Effector memory CD4-positive, alpha-beta T cell (primary cell): Measurements from ENCODE around the gene TEX53.

Source experiments
- DNase-seq, 3 donors: peaks; one replicate each; pipeline ENCODE4 v3.0.0-alpha.2; 2020
- H3K27ac ChIP-seq: 2 replicates; pipeline ENCODE4 v1.7.0; 2013; ENCODE audit warnings: mild to moderate bottlenecking, low read length, moderate library complexity; ENCODE audit not compliant: insufficient read depth, poor library complexity, severe bottlenecking
- H3K27me3 ChIP-seq: replicated peaks from 2 replicates; pipeline ENCODE4 v1.7.0; 2013; ENCODE audit warnings: mild to moderate bottlenecking, low read length; ENCODE audit not compliant: insufficient read depth, control insufficient read depth, poor library complexity, severe bottlenecking
- H3K36me3 ChIP-seq: 2 replicates; pipeline ENCODE4 v1.7.0; 2013; ENCODE audit warnings: mild to moderate bottlenecking, low read length, moderate library complexity; ENCODE audit not compliant: control insufficient read depth, insufficient read depth
- H3K4me1 ChIP-seq: 2 replicates; pipeline ENCODE4 v1.7.0; 2013; ENCODE audit warnings: low read length, mild to moderate bottlenecking; ENCODE audit not compliant: control insufficient read depth, insufficient read depth, poor library complexity, severe bottlenecking
- H3K4me3 ChIP-seq: 2 replicates; pipeline ENCODE4 v1.7.0; 2013; ENCODE audit warnings: low read length, low read depth, mild to moderate bottlenecking; ENCODE audit not compliant: insufficient read depth, poor library complexity, severe bottlenecking
- H3K9me3 ChIP-seq: 2 replicates; pipeline ENCODE4 v1.7.0; 2013; ENCODE audit warnings: mild to moderate bottlenecking, low read length, moderate library complexity; ENCODE audit not compliant: control insufficient read depth

Gene TEX53

DNA sequence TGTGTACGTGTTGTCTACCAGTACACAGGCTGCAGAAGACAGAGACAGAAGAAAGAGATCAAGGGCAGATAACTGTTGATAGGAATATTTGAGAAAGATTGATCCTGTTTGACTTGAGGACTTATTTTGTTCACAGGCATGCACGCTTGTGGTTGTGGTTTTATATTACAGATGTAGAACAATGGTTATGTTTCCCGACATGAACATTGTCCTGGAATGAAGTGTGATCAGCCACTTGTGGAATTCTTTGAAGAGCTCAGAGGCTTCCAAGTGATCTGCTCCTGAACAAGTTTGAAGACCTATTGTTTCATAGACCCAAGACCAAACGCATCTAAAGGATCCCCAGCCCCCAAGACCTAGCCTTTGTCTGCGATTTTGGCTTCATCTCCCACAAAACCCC, 13.7 kb downstream of the TEX53 start:
- no peaks in the 10 kb centered on the region for H3K4me1 ChIP-seq
- no peak overlapping the region for H3K4me3 ChIP-seq
- no peak overlapping the region for H3K27ac ChIP-seq
- DNase-seq, result no peak
- no peaks in the 10 kb centered on the region for H3K27me3 ChIP-seq
- H3K9me3 ChIP-seq, result no peaks in the 10 kb centered on the region
- H3K36me3 ChIP-seq, result peaks cover 26% of the 10 kb centered on the region

DNA sequence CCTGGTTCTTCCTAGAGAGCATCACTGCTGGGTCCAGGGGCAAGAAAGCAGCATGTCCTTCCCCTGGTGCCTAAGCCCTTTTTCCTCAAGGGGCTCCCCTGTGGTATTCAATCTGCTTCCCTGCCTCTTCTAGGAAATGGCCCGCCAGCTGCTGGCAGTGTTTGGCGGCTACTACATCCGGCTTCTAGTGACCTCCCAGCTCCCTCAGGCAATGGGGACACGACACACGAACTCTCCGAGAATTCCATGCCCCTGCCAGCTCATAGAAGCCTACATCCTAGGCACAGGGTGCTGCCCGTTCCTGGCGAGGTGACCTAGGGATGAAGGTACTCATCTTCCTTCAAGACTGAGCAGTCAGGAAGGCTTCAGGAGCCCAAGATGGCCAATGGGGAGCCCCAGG, 14.6 kb downstream of the TEX53 start:
- H3K4me3 ChIP-seq, result no peak overlapping the region
- H3K36me3 ChIP-seq, result peaks cover 33% of the 10 kb centered on the region
- no peak overlapping the region for H3K27ac ChIP-seq
- H3K4me1 ChIP-seq, result no peaks in the 10 kb centered on the region
- no peak for DNase-seq
- H3K27me3 ChIP-seq, result no peaks in the 10 kb centered on the region
- H3K9me3 ChIP-seq, result no peaks in the 10 kb centered on the region

DNA sequence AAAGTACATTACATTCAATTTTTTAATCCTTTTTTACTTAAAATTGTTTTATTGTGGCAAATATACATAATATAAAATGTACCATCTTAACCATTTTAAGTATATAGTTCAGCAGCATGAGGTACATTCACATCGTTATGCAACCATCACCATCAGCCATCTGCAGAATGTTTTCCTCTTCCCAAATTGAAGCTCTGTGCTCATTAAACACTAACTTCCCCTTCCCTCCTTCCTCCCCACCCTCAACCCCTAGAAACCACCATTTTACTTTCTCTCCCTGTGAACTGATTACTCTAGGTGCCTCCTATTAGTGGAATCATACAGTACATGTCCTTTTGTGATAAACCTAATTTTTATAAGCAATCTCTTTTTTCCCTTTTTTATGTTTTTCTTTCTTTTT, 15.6 kb downstream of the TEX53 start:
- Histone ChIP-seq H3K9me3 (no peaks in the 10 kb centered on the region), H3K27ac (no peak overlapping the region), H3K27me3 (no peaks in the 10 kb centered on the region), H3K4me3 (no peak overlapping the region), H3K36me3 (peaks cover 33% of the 10 kb centered on the region), H3K4me1 (no peaks in the 10 kb centered on the region)
- no peak for DNase-seq

DNA sequence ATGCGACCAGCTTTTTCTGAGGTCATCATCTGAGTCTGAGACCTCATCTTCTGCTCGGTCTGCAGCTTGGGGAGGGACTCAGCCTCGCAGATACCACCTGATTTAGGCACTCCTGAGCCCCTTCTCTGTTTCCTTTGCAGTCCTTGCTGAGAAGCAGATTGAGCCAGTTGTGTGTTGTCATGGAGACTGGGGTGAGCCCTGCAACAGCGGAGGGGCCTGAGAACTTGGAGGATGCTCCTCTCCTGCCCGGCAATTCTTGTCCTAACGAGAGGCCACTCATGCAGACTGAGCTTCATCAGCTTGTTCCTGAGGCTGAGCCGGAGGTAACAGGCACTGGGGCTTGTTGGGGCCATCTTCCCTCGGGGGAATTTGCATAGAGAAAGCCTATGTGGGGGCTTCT, 19.2 kb downstream of the TEX53 start:
- no peak overlapping the region for H3K27ac ChIP-seq
- peaks cover 36% of the 10 kb centered on the region for H3K36me3 ChIP-seq
- no peaks in the 10 kb centered on the region for H3K27me3 ChIP-seq
- no peaks in the 10 kb centered on the region for H3K4me1 ChIP-seq
- H3K4me3 ChIP-seq, result no peak overlapping the region
- DNase-seq, result no peak
- H3K9me3 ChIP-seq, result no peaks in the 10 kb centered on the region

DNA sequence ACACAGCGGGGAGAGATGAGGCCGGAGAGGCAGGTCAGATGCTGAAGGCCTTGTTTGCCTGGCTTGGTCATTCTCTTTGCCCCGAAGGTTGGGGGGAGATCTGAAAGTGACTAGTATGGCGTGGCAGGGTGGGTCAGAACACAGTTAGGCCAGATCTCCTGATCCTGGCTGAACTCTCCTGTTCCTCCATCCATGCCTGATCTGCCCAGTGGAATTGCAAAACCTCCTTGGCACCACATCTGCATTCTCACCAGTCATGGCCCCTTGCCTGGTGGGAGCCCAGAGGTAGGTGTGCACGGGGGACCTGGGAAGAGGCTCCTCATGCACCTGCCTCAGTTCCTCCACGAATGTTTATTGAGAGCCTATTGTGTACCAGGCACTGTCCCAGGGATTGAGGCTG, 23.2 kb downstream of the TEX53 start:
- H3K9me3 ChIP-seq, result no peaks in the 10 kb centered on the region
- no peak overlapping the region for H3K4me3 ChIP-seq
- no peak for DNase-seq
- H3K27me3 ChIP-seq, result no peaks in the 10 kb centered on the region
- no peak overlapping the region for H3K27ac ChIP-seq
- H3K36me3 ChIP-seq, result peaks cover 53% of the 10 kb centered on the region
- H3K4me1 ChIP-seq, result no peaks in the 10 kb centered on the region

DNA sequence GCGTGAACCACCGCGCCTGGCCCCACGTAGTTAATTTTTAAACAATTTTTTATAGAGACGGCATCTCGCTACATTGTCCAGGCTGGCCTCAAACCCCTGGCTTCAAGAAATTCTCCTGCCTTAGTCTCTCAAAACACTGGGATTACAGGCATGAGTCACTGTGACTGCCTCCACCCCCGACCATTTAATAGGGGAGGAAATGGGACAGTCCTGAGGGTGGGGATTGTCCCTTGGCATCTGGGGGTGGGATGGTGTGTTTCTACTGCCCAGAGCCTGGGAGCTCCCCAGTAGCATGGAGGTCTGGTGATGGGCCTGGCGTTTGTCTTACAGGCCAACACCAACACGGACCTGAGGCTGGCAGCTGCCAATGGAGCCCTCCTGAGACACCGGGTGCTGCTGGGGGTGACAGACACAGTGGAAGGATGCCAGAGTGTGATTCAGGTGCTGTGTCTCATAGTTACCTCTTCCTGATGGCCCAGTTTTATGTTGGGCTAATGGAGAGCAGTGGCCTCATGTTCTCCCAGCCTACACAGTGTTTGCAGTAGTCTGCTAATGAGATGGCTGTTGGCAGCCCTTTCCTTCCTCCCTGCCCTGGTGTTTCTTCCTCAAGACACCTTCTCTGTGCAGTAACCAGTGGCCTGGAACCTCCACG, 24.0 kb downstream of the TEX53 start:
- peaks cover 53% of the 10 kb centered on the region for H3K36me3 ChIP-seq
- DNase-seq, result no peak
- H3K4me1 ChIP-seq, result no peaks in the 10 kb centered on the region
- no peak overlapping the region for H3K4me3 ChIP-seq
- no peaks in the 10 kb centered on the region for H3K27me3 ChIP-seq
- H3K27ac ChIP-seq, result no peak overlapping the region
- H3K9me3 ChIP-seq, result no peaks in the 10 kb centered on the region

DNA sequence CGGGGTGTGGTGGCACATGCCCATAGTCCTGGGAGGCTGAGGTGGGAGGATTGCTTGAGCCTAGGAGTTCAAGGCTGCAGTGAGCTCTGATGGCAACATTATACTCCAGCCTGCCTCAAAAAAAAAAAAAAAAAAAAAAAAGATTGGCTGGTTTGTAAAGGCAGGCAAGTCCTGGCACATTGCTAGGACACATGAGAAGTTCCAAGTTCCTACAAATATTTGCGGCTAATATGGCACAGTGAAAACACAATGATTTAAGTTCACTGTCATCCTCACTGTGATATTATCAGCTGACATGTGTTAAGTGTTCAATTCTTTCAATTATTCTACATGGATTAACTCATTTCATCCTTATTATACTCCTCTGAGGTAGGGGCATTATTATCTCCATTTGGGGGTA, 26.4 kb downstream of the TEX53 start:
- Histone ChIP-seq H3K27ac (no peak overlapping the region), H3K36me3 (peaks cover 46% of the 10 kb centered on the region), H3K4me1 (no peaks in the 10 kb centered on the region), H3K27me3 (no peaks in the 10 kb centered on the region), H3K9me3 (no peaks in the 10 kb centered on the region), H3K4me3 (no peak overlapping the region)
- no peak for DNase-seq

DNA sequence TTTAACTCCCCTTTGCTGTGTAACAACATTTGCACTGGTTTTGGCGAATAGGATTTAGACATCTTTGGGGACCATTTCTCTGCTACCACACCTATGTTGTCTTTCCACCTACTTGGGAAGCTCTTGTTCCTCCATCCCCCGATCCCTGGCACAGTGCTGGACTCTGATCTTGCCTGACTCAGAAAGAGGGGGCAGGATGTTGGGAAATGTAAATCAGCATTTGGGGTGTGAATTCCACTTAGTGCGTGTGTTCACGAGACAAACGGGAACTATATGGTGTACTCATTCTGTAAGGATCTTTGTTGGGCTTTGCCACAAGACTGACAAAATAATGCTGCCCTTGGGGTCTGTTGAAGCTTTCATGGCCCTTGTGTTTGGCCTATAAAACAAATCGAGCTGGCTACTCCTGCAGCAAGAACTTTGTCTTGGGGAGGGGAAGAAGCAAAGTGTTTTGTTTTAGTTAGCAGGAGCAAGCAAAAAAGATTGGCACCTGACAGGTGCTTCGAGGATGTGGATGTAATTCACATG, 28.0 kb downstream of the TEX53 start:
- H3K36me3 ChIP-seq, result peaks cover 46% of the 10 kb centered on the region
- no peak for DNase-seq

DNA sequence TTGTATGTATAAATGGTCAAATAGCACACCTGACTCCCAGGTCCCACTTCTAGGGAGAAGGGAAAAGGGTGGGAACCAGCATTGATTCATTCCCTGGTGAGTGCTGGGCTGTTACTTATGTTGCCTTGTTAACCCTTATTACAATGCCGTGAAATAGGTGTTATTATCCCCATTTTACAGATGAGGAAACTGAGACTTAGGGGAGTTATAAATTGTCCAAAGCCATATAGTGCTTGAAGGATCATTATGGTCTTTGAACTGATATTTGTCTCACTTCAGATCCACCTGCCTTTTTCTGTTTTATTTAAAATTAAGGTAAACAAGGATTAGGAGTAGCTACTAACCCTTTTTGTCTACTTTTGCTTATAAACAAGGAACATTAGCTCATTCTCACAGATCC, 30.1 kb downstream of the TEX53 start:
- Histone ChIP-seq H3K27me3 (no peaks in the 10 kb centered on the region), H3K4me3 (no peak overlapping the region), H3K36me3 (peaks cover 32% of the 10 kb centered on the region), H3K9me3 (no peaks in the 10 kb centered on the region), H3K4me1 (no peaks in the 10 kb centered on the region), H3K27ac (no peak overlapping the region)
- no peak for DNase-seq

More for the DNA sequence above, 28.0 kb downstream of the TEX53 start:
- Histone ChIP-seq H3K27me3 (no peaks in the 10 kb centered on the region), H3K4me3 (no peak overlapping the region), H3K4me1 (no peaks in the 10 kb centered on the region), H3K27ac (no peak overlapping the region), H3K9me3 (no peaks in the 10 kb centered on the region)

DNA sequence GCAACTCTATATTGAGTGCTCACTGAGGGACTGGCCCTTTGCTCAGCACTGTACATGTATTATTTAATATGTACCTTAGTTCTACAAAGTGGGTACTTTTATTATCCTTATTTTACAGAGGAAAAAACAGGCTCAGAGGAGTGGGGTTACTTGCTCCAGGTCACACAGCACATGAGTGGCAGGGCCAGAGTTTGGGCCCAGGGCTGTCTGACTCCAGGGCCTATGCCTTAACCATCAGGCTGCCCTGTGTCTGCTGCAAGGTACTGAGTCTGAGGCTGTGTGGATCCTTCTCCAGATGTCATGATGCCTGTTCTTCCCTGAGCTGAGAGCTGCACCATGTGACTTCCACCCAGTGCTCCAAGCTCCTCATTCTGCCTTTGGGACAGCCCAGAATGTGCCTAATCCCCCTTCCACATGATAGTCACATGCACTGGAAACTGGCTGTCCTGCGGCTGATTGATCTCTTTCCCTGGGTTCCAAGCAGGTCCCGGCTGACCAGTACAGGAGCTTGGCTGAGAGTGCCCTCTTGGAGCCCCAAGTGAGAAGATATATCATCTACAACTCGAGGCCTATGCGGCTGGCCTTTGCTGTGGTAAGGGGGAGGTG, 31.1 kb downstream of the TEX53 start:
- H3K4me3 ChIP-seq, result no peak overlapping the region
- no peak for DNase-seq
- no peaks in the 10 kb centered on the region for H3K4me1 ChIP-seq
- no peaks in the 10 kb centered on the region for H3K9me3 ChIP-seq
- H3K27me3 ChIP-seq, result no peaks in the 10 kb centered on the region
- H3K27ac ChIP-seq, result no peak overlapping the region
- H3K36me3 ChIP-seq, result peaks cover 32% of the 10 kb centered on the region
